GM12873 (cell line): ENCODE measurements around the gene PPP1R3A.
A peak's percentile ranks its signal among the peaks of the same experiment; 100 is the strongest.

Experiments used
- CTCF ChIP-seq: IDR thresholded peaks from 2 replicates; pipeline ENCODE4 v1.5.1; 2012; ENCODE audit warnings: low read depth, mild to moderate bottlenecking, moderate library complexity, low read length, control low read depth; ENCODE audit not compliant: insufficient read depth; ENCODE audit errors: missing control alignments

Gene PPP1R3A, protein sequence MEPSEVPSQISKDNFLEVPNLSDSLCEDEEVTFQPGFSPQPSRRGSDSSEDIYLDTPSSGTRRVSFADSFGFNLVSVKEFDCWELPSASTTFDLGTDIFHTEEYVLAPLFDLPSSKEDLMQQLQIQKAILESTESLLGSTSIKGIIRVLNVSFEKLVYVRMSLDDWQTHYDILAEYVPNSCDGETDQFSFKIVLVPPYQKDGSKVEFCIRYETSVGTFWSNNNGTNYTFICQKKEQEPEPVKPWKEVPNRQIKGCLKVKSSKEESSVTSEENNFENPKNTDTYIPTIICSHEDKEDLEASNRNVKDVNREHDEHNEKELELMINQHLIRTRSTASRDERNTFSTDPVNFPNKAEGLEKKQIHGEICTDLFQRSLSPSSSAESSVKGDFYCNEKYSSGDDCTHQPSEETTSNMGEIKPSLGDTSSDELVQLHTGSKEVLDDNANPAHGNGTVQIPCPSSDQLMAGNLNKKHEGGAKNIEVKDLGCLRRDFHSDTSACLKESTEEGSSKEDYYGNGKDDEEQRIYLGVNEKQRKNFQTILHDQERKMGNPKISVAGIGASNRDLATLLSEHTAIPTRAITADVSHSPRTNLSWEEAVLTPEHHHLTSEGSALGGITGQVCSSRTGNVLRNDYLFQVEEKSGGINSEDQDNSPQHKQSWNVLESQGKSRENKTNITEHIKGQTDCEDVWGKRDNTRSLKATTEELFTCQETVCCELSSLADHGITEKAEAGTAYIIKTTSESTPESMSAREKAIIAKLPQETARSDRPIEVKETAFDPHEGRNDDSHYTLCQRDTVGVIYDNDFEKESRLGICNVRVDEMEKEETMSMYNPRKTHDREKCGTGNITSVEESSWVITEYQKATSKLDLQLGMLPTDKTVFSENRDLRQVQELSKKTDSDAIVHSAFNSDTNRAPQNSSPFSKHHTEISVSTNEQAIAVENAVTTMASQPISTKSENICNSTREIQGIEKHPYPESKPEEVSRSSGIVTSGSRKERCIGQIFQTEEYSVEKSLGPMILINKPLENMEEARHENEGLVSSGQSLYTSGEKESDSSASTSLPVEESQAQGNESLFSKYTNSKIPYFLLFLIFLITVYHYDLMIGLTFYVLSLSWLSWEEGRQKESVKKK

GRCh38 chr7:113918946-113919345, at the start of gene PPP1R3A:
Gene PPP1R3A, minus strand, starts transcription at chr7:113919009. Its CDS starts 13 bp downstream, at chr7:113918996.
- peak; percentile 8 for TF ChIP-seq CTCF

DNA sequence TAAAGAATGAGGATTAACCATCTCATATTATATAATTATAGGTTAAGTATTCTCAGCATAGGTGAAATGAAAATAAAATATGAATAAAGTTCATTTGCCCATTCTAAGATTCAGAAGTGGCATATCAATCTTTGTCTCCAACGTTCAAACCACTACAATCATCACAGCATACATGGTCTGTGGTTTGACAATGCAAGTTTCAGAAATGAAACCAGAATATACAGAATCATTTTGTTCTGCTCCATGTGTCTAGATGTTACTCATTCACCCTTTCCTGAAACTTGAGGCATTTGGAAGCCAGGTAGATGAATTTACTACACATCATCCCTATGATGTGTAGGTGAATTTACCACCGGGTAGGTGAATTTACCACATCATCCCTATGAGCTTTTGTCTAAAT, 44.5 kb upstream of the PPP1R3A start:
- no peak for TF ChIP-seq CTCF

DNA sequence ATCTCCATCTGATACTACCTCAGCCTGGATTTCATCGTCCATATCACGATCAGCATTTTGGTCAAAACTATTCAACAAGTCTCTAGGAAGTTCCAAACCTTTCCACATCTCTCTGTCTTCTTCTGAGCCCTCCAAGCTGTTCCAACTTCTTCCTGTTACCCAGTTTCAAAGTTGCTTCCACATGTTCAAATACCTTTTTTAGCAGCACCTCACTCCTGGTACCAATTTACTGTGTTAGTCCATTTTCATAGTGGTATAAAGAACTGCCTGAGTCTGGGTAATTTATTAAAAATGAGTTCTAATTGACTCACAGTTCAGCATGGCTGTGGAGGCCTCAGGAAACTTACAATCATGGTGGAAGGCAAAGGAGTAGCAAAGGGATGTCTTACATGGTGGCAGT, 41.1 kb upstream of the PPP1R3A start:
- no peak for TF ChIP-seq CTCF

- no peak for TF ChIP-seq CTCF
Measured at GRCh38 chr7:113955157-113955556, 36.3 kb upstream of the PPP1R3A start.

- TF ChIP-seq CTCF: no peak
Measured at GRCh38 chr7:113953553-113953952, 34.7 kb upstream of the PPP1R3A start.

DNA sequence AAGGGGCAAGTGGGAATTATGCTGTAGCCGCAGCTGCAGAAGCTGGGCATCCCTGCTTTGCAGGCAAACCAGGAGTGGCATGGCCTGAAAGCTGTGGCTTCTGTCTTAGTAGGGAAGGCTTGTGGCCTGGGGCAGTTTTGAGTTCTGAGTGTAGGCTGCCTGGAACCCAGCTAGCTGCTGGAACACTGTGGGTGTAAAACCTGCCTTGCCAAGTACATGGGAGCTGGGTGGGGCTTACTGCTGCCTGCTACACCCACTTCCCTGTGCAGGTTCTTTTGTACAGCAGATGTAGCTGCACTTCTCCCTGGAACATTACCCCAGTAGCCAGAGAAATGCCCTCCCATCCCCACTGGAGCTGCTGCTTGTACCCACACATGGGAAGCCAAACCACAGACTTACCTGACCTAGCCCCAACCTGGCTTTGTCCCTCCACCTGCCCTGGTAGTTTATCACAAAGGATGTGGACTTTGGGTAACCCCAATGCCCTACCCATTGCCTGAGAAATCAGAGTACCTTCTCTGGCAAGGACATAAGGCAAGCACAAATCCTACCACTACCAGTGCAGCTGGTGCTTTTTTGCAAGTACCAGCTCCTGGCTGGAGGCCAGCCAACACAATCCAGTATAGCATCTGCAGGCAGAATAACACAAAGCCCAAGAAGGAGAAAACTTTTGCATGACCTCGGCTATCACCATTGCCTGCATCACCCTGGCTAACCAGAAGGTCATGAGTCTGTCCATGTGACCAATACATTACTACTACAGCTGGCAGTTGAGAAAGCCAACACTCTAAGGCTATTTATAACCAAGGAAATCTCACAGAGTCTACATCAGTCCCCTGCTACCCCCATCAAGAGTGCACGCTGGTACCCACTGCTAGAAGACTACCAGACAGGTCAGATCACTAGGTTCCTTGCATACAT, 26.5 kb upstream of the PPP1R3A start:
- TF ChIP-seq CTCF: no peak
